ENCODE data around the gene UNC13D. TPM values are rescaled to one million over a fixed set of nuclear protein-coding genes. Genes with fewer than 3 reads are reported as not detected.

UNC13D gene
- total RNA-seq (2014; rRNA removed; shearing (Covaris generic)): 3.2 and 6.2 TPM in 2 replicates

GRCh38 chr17:75843577-75844529 lies at the start of gene UNC13D:
TSS of gene UNC13D (minus strand) at chr17:75844404. CDS start at chr17:75844337, 67 bp downstream.

GRCh38 chr17:75878174-75878998 lies 34.2 kb upstream of the UNC13D start, which contains the start of gene TRIM47:
TSS of gene TRIM47 (minus strand) at chr17:75878581. CDS start at chr17:75878548, 33 bp downstream.

GRCh38 chr17:75855310-75856061 lies 11.3 kb upstream of the UNC13D start, which contains the start of gene WBP2:
TSS of gene WBP2 (minus strand) at chr17:75855335. CDS start at chr17:75855297, 38 bp downstream.

GRCh38 chr17:75784473-75785015 lies 59.7 kb downstream of the UNC13D start, which contains the start of gene UNK:
TSS of gene UNK (plus strand) at chr17:75784806. CDS start at chr17:75784881, 75 bp downstream.

Other genes with a start within 250 kb of the UNC13D start
- gene SMIM5, start 211.0 kb downstream of the UNC13D start, total RNA-seq (2014; rRNA removed; shearing (Covaris generic)): 0.57 and 1.2 TPM in 2 replicates
- gene RECQL5, start 177.2 kb downstream of the UNC13D start, total RNA-seq (2014; rRNA removed; shearing (Covaris generic)): 35.4 and 42.6 TPM in 2 replicates
- 79.3 and 90.7 TPM in 2 replicates for gene SAP30BP, start 177.1 kb downstream of the UNC13D start, total RNA-seq (2014; rRNA removed; shearing (Covaris generic))
- 48.4 and 56.9 TPM in 2 replicates for gene ITGB4, start 122.9 kb downstream of the UNC13D start, total RNA-seq (2014; rRNA removed; shearing (Covaris generic))
- gene GALK1, start 79.2 kb downstream of the UNC13D start, total RNA-seq (2014; rRNA removed; shearing (Covaris generic)): 54.3 and 57.9 TPM in 2 replicates
- 16.6 and 18.8 TPM in 2 replicates for gene UNK, start 59.6 kb downstream of the UNC13D start, total RNA-seq (2014; rRNA removed; shearing (Covaris generic))
- 32.0 and 41.2 TPM in 2 replicates for gene WBP2, start 10.9 kb upstream of the UNC13D start, total RNA-seq (2014; rRNA removed; shearing (Covaris generic))
- gene TRIM47, start 34.2 kb upstream of the UNC13D start, total RNA-seq (2014; rRNA removed; shearing (Covaris generic)): 29.5 and 30.5 TPM in 2 replicates
- 28.4 and 29.8 TPM in 2 replicates for gene TRIM65, start 52.5 kb upstream of the UNC13D start, total RNA-seq (2014; rRNA removed; shearing (Covaris generic))
- 46.1 and 62.3 TPM in 2 replicates for gene MRPL38, start 60.5 kb upstream of the UNC13D start, total RNA-seq (2014; rRNA removed; shearing (Covaris generic))
- 25.7 and 26.1 TPM in 2 replicates for gene FBF1, start 96.6 kb upstream of the UNC13D start, total RNA-seq (2014; rRNA removed; shearing (Covaris generic))
- 16.1 and 17.6 TPM in 2 replicates for gene ACOX1, start 134.8 kb upstream of the UNC13D start, total RNA-seq (2014; rRNA removed; shearing (Covaris generic))
- 27.0 and 34.3 TPM in 2 replicates for gene TEN1, start 134.8 kb upstream of the UNC13D start, total RNA-seq (2014; rRNA removed; shearing (Covaris generic))
- 5.4 and 9.3 TPM in 2 replicates for gene CDK3, start 156.5 kb upstream of the UNC13D start, total RNA-seq (2014; rRNA removed; shearing (Covaris generic))
- gene EVPL, start 182.9 kb upstream of the UNC13D start, total RNA-seq (2014; rRNA removed; shearing (Covaris generic)): 0.03 TPM in 1 of 2 replicates, not detected in the other
- gene SRP68, start 228.1 kb upstream of the UNC13D start, total RNA-seq (2014; rRNA removed; shearing (Covaris generic)): 23.8 and 30.2 TPM in 2 replicates
- gene GALR2, start 230.4 kb upstream of the UNC13D start, total RNA-seq (2014; rRNA removed; shearing (Covaris generic)): 0.32 TPM in 1 of 2 replicates, not detected in the other
- 0.29 TPM in 1 of 2 replicates, not detected in the other for gene ZACN, start 234.8 kb upstream of the UNC13D start, total RNA-seq (2014; rRNA removed; shearing (Covaris generic))

All from A375 (cell line).